ENCODE measurements around the gene MAPK1.

DNA sequence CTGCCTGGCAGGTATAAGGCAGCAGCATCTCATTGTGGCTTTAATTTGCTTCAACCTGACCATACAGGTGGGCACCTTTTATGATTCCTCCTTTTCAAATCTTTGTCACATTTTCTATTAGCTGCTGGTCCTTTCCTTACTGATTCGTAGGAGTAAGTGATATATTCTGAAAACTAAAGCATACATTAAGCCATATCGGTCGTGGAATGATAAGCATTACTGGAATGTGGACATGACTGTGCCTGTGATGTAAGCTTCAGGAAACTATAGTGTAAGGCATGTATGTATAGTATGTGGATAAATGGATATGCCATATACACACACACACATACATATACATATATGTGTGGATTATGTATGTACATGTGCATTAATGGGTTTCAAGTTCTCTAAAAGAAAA lies 152.7 kb downstream of the MAPK1 start:
- no peak for TF ChIP-seq EZH2phosphoT487 (IDR thresholded peaks at IDR 0.05; ENCODE audit: borderline replicate concordance, low read depth, low read length)
- TF ChIP-seq, protein P1, sequence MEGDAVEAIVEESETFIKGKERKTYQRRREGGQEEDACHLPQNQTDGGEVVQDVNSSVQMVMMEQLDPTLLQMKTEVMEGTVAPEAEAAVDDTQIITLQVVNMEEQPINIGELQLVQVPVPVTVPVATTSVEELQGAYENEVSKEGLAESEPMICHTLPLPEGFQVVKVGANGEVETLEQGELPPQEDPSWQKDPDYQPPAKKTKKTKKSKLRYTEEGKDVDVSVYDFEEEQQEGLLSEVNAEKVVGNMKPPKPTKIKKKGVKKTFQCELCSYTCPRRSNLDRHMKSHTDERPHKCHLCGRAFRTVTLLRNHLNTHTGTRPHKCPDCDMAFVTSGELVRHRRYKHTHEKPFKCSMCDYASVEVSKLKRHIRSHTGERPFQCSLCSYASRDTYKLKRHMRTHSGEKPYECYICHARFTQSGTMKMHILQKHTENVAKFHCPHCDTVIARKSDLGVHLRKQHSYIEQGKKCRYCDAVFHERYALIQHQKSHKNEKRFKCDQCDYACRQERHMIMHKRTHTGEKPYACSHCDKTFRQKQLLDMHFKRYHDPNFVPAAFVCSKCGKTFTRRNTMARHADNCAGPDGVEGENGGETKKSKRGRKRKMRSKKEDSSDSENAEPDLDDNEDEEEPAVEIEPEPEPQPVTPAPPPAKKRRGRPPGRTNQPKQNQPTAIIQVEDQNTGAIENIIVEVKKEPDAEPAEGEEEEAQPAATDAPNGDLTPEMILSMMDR (conservative IDR thresholded peaks at IDR 0.05; ENCODE audit: low read length) = no peak
